Tibial artery (tissue), 4 donors: ENCODE measurements around the gene ZKSCAN7.
A peak's percentile ranks its signal among the peaks of the same experiment; 100 is the strongest.

ENCODE experiments used
- DNase-seq, 2 donors: peaks; one replicate each; pipeline ENCODE4 v3.0.0-alpha.2; 2019
- H3K27ac ChIP-seq, 2 donors: fragments of 200-600 bp; sonication (generic) in 1 of 2; 1 replicate in 1 of 2; 2 replicates in 1 of 2; pipeline ENCODE4 v1.5.1; 2018 to 2019; ENCODE audit warnings: mild to moderate bottlenecking in 1 of 2
- H3K27me3 ChIP-seq, 2 donors: fragments of 200-600 bp; sonication (generic) in 1 of 2; one replicate each; pipeline versions ENCODE4 v1.5.1 to v1.6.0; 2016 to 2019
- H3K36me3 ChIP-seq, 3 donors: fragments of 200-600 bp; sonication (generic) in 2 of 3; one replicate each; pipeline ENCODE4 v1.5.1; 2016 to 2019; ENCODE audit warnings: mild to moderate bottlenecking in 2 of 3
- H3K4me1 ChIP-seq, 4 donors: fragments of 200-600 bp; sonication (generic) in 2 of 4; 1 replicate in 3 of 4; 2 replicates in 1 of 4; pipeline ENCODE4 v1.5.1; 2016 to 2019
- H3K4me3 ChIP-seq, 2 donors: fragments of 200-600 bp; sonication (generic) in 1 of 2; 1 replicate in 1 of 2; 2 replicates in 1 of 2; pipeline ENCODE4 v1.5.1; 2018 to 2019; ENCODE audit warnings: mild to moderate bottlenecking in 2 of 2
- H3K9me3 ChIP-seq, 3 donors: fragments of 200-600 bp; sonication (generic) in 1 of 3; one replicate each; pipeline ENCODE4 v1.5.1; 2016 to 2019
- intact Hi-C: fragments of 100-400 bp; cut with DNase I; formaldehyde crosslinking; loops from one replicate; pipeline ENCODE4 v1.15.0; 2023; ENCODE audit warnings: low total_unique reads
- TF ChIP-seq, protein P1 (sequence below), 2 experiments: fragments of 200-600 bp in 1 of 2; fragments of 450-650 bp in 1 of 2; IDR thresholded peaks; one replicate each; pipeline ENCODE4 v1.5.1; 2017 to 2019; ENCODE audit warnings: antibody characterized with exemption in 2 of 2, mild to moderate bottlenecking in 1 of 2, moderate library complexity in 1 of 2

Gene ZKSCAN7

DNA sequence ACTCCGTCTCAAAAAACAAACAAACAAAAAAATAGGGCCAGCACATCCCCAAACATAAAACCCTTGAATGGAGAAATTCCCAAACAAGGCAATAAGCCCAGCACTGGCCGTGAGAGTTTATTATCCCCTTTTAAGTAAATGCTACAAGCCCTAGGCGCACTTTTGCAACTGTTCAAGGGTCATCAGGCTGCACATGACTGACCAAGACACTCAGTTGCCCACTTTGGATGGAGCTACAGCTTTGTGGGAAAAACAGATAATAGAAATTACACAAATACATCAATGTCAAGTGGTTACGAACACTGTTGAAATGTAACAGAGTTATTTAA is 43.8 kb upstream of the ZKSCAN7 start:
- peak overlapping the region; percentile 64 to 95 for H3K4me3 ChIP-seq
- peaks cover 0 to 6% (median 0%) of the 10 kb centered on the region in 3 donors for H3K36me3 ChIP-seq
- intact Hi-C loops, result loop anchor here (10.0 kb wide), 1 partner anchor 176 kb away; the partner anchor contains the start of gene TCAIM
- no peaks in the 10 kb centered on the region for H3K9me3 ChIP-seq
- peaks cover 0 to 24% (median 14%) of the 10 kb centered on the region in 4 donors for H3K4me1 ChIP-seq
- TF ChIP-seq, protein P1, sequence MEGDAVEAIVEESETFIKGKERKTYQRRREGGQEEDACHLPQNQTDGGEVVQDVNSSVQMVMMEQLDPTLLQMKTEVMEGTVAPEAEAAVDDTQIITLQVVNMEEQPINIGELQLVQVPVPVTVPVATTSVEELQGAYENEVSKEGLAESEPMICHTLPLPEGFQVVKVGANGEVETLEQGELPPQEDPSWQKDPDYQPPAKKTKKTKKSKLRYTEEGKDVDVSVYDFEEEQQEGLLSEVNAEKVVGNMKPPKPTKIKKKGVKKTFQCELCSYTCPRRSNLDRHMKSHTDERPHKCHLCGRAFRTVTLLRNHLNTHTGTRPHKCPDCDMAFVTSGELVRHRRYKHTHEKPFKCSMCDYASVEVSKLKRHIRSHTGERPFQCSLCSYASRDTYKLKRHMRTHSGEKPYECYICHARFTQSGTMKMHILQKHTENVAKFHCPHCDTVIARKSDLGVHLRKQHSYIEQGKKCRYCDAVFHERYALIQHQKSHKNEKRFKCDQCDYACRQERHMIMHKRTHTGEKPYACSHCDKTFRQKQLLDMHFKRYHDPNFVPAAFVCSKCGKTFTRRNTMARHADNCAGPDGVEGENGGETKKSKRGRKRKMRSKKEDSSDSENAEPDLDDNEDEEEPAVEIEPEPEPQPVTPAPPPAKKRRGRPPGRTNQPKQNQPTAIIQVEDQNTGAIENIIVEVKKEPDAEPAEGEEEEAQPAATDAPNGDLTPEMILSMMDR (IDR thresholded peaks at IDR 0.05), result no peak
- DNase-seq, result no peak
- H3K27ac ChIP-seq, result peak overlapping the region; percentile 81 to 98
- H3K27me3 ChIP-seq, result no peaks in the 10 kb centered on the region

DNA sequence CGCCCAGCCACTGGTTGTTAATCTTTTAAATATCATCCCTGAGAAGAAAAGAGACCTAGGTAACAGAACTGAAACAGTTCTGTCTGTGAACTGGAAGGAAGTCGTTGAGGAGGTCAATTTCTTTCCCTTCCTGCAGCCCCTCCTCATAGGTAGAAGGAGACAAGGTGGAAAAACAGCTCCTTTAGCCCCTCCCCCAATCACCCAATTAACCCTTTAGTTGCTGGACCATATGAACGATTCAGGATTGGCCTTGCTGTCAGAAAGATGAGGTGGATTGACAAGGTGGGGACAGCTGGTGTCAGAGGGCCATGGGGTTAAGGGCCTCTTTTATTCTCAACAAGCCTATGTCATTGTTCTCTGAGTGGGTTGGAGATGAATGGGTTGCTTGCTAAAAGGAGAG is 41.5 kb upstream of the ZKSCAN7 start:
- TF ChIP-seq, protein P1 (IDR thresholded peaks at IDR 0.05), result no peak
- intact Hi-C loops, result loop anchor here (10.0 kb wide), 1 partner anchor 179 kb away; the partner anchor contains the start of gene TCAIM
- Histone ChIP-seq H3K36me3 (no peaks in the 10 kb centered on the region), H3K27ac (no peak overlapping the region), H3K4me1 (peaks cover 0 to 15% (median 10%) of the 10 kb centered on the region in 4 donors), H3K9me3 (no peaks in the 10 kb centered on the region), H3K4me3 (no peak overlapping the region), H3K27me3 (peaks cover 0 to 3% of the 10 kb centered on the region in 2 donors)
- DNase-seq, result no peak

DNA sequence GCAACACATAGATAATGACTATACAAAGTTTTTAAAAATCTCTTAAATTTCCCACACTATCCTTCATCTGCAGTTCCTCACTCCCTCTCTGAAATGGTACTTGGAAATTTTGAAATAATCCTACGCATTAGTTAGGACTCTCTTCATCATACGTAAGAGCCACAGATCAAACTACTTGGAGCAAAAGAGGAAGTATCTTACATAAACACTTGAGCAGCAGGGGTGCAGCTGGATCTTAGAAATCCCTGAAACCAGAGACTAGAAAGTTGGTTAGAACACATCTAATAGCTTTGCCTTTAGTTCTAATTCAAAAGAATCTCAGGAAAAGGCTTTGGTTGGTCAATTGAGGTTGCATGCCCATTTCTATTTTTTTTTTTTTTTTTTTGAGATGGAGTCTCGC is 38.8 kb upstream of the ZKSCAN7 start:
- intact Hi-C loops, result loop anchor here (10.0 kb wide), 1 partner anchor 181 kb away; the partner anchor contains the start of gene TCAIM
- no peak for DNase-seq
- H3K27ac ChIP-seq, result no peak overlapping the region
- no peak overlapping the region for H3K4me3 ChIP-seq
- TF ChIP-seq, protein P1 (IDR thresholded peaks at IDR 0.05), result no peak
- H3K4me1 ChIP-seq, result peaks cover 0 to 1% (median 0%) of the 10 kb centered on the region in 4 donors
- no peaks in the 10 kb centered on the region for H3K36me3 ChIP-seq
- peaks cover 0 to 7% of the 10 kb centered on the region in 2 donors for H3K27me3 ChIP-seq
- H3K9me3 ChIP-seq, result no peaks in the 10 kb centered on the region

DNA sequence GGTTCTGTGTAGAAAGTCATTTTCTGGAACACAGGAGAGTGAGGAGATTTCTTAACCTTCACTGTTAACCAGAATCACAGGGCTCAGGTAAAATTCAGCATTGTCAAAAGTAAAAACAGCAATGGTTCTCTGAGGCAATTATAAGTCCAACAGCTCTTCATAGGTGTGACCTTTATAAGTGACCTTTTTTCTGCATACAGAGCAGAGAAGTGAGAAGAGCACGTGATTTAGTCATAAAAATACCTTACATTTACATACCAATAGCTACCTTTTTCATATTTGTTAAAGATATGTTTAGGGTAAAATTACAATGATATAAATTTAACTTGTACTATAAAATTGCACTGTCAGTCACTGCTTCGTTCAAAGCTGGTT is 36.2 kb upstream of the ZKSCAN7 start:
- Histone ChIP-seq H3K9me3 (no peaks in the 10 kb centered on the region), H3K4me1 (no peaks in the 10 kb centered on the region), H3K4me3 (no peak overlapping the region), H3K27ac (no peak overlapping the region), H3K36me3 (no peaks in the 10 kb centered on the region), H3K27me3 (peaks cover 0 to 18% of the 10 kb centered on the region in 2 donors)
- no peak for DNase-seq
- TF ChIP-seq, protein P1 (IDR thresholded peaks at IDR 0.05), result no peak
- intact Hi-C loops, result loop anchor here (10.0 kb wide), 1 partner anchor 184 kb away; the partner anchor contains the start of gene TCAIM

DNA sequence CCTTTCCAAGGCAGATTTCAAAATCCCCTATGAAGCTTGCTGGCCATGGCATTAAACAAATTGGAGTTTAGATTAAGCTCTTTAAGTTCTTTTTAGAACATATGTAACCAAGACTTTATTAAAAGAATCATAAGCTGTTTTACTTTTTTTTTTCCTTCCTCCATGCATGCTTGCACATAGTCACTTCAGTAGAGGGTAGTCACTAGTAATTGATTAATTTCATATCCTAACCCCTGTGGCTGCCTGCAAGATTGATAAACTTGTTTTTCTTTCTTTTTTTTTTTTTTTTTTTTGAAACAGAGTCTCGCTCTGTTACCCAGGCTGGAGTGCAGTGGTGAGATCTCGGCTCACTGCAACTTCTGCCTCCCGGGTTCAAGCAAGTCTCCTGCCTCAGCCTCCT is 33.3 kb upstream of the ZKSCAN7 start:
- no peaks in the 10 kb centered on the region for H3K36me3 ChIP-seq
- H3K27me3 ChIP-seq, result peaks cover 0 to 29% of the 10 kb centered on the region in 2 donors
- no peak overlapping the region for H3K27ac ChIP-seq
- no peaks in the 10 kb centered on the region for H3K4me1 ChIP-seq
- DNase-seq, result no peak
- TF ChIP-seq, protein P1 (IDR thresholded peaks at IDR 0.05), result no peak
- H3K4me3 ChIP-seq, result no peak overlapping the region
- H3K9me3 ChIP-seq, result no peaks in the 10 kb centered on the region
- intact Hi-C loops, result no loop called here

DNA sequence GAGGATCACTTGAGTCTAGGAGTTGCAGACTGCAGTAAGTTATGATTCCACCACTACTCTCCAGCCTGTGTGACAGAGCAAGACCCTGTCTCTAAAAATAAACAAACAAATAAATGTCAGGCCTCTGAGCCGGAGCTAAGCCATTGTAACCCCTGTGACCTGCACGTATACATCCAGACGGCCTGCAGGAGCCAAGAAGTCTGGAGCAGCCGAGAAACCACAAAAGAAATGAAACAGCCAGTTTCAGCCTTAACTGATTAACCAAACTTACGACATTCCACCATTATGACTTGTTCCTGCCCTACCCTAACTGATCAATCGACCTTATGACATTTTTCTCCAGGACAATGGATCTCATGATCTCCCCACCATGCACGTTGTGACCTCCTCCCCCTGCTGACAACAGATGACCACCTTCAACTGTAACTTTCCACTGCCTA is 32.5 kb upstream of the ZKSCAN7 start:
- TF ChIP-seq, protein P1 (IDR thresholded peaks at IDR 0.05), result no peak
- peaks cover 0 to 29% of the 10 kb centered on the region in 2 donors for H3K27me3 ChIP-seq
- H3K4me3 ChIP-seq, result no peak overlapping the region
- intact Hi-C loops, result no loop called here
- no peaks in the 10 kb centered on the region for H3K4me1 ChIP-seq
- no peaks in the 10 kb centered on the region for H3K36me3 ChIP-seq
- no peaks in the 10 kb centered on the region for H3K9me3 ChIP-seq
- no peak for DNase-seq
- no peak overlapping the region for H3K27ac ChIP-seq
